Measurements from ENCODE around the gene CACYBP. TPM values are rescaled to one million over a fixed set of nuclear protein-coding genes. Genes with fewer than 3 reads are reported as not detected.

The CACYBP gene
- total and polyA plus RNA-seq, 2 of the 13 experiments (the other 11 are each of a cell fraction or from before 2014, with no cell fraction given) = 18.4 to 183 TPM

- TF ChIP-seq KDM3A (CRISPR knock-in tag; IDR thresholded peaks at IDR 0.05; ENCODE audit: low read depth) = no peak
Measured at GRCh38 chr1:175040324-175040879, 40.7 kb downstream of the CACYBP start (continued).

- intact Hi-C loops (cut with micrococcal nuclease; ENCODE audit: unreplicated experiment) (no loop called here), in situ Hi-C loops (cut with HindIII; ENCODE audit: extremely low pct_ligation_motif_present, low pct_unique_long_range_greater_than_20kb) (loop anchor here (5.0 kb wide), 1 partner anchor 75 kb away; no protein-coding TSS in a partner anchor)
- BruUV-seq (replicated peaks) = no TSS peak
- Histone ChIP-seq H3K27ac (ENCODE audit: extremely low read length, insufficient read depth, low read length) (no peak overlapping the region), H3K4me1 (ENCODE audit: insufficient read depth, low read length) (peaks cover 14% of the 10 kb centered on the region), H3K27me3 (ENCODE audit: control insufficient read depth in 1 of 2, insufficient read depth in 2 of 2, low read length in 2 of 2) (no peaks in the 10 kb centered on the region), H3K9ac (ENCODE audit: insufficient read depth, low read depth, low read length) (no peak overlapping the region), H3K4me2 (ENCODE audit: low read depth, low read length) (no peak overlapping the region), H2AFZ (ENCODE audit: low read length) (no peak overlapping the region), H3K4me3 (replicated peaks in 1 of 3; ENCODE audit: insufficient read depth in 1 of 3, low read depth in 2 of 3, low read length in 3 of 3) (no peak overlapping the region), H3K36me3 (replicated peaks in 1 of 2; ENCODE audit: control insufficient read depth in 1 of 2, insufficient read depth in 2 of 2, low read length in 2 of 2) (no peaks in the 10 kb centered on the region), H3K9me3 (ENCODE audit: low read length) (no peaks in the 10 kb centered on the region), H4K20me1 (ENCODE audit: insufficient read depth, low read length) (no peaks in the 10 kb centered on the region), H3K79me2 (ENCODE audit: insufficient read depth, low read length) (no peaks in the 10 kb centered on the region)
- ChIA-PET POLR2A (no interaction called here), CTCF (ENCODE audit: low intra/inter-chr PET ratio, low total read pairs) (no interaction called here)
- FAIRE-seq (no peak), DNase-seq (ENCODE audit: low spot score) (no peak), ATAC-seq (no peak)
- 30% methylated on average over 3 of the region's 3 CpGs for WGBS (ENCODE audit: low lambda C conversion rate)
- no peak for TF ChIP-seq ZNF547 (CRISPR knock-in tag; IDR thresholded peaks at IDR 0.05)
- no peak for TF ChIP-seq ZNF20 (CRISPR knock-in tag; IDR thresholded peaks at IDR 0.05)
- peak in 1 of 2 experiments; percentile 43; a peak in 1 of 4 replicates for TF ChIP-seq MAFK (conservative IDR thresholded peaks at IDR 0.05 in 1 of 2, IDR thresholded peaks at IDR 0.05 in 1 of 2; ENCODE audit: low read length in 2 of 2)
- no peak for TF ChIP-seq HCFC1 (IDR thresholded peaks at IDR 0.05; ENCODE audit: low read depth, low read length)
- TF ChIP-seq KDM5B (CRISPR knock-in tag; IDR thresholded peaks at IDR 0.05; ENCODE audit: borderline replicate concordance) = no peak
- TF ChIP-seq SP140L (CRISPR knock-in tag; IDR thresholded peaks at IDR 0.05; ENCODE audit: borderline replicate concordance) = no peak
- TF ChIP-seq SOX5 (CRISPR knock-in tag; IDR thresholded peaks at IDR 0.05; ENCODE audit: borderline replicate concordance) = no peak
- TF ChIP-seq WIZ (CRISPR knock-in tag; IDR thresholded peaks at IDR 0.05) = no peak
- no peak for TF ChIP-seq ZNF780A (CRISPR knock-in tag; IDR thresholded peaks at IDR 0.05)
- 0 out of 2 replicates have a peak, but pooled peaks have one; percentile 19 for TF ChIP-seq MAFF (IDR thresholded peaks at IDR 0.05; ENCODE audit: low read depth, low read length)
- TF ChIP-seq THAP8 (CRISPR knock-in tag; IDR thresholded peaks at IDR 0.05; ENCODE audit: borderline replicate concordance) = no peak
- no peak for TF ChIP-seq ZNF44 (CRISPR knock-in tag; IDR thresholded peaks at IDR 0.05)
- TF ChIP-seq CSRNP2 (CRISPR knock-in tag; conservative IDR thresholded peaks at IDR 0.05; ENCODE audit: low read depth) = no peak
- TF ChIP-seq YEATS4 (CRISPR knock-in tag; IDR thresholded peaks at IDR 0.05; ENCODE audit: borderline replicate concordance) = no peak
- TF ChIP-seq SRSF4 (IDR thresholded peaks at IDR 0.05; ENCODE audit: low read depth, low read length, poor library complexity, severe bottlenecking) = no peak
- no peak for TF ChIP-seq ELF1 (CRISPR knock-in tag; IDR thresholded peaks at IDR 0.05)
- no peak for TF ChIP-seq MLX (CRISPR knock-in tag; IDR thresholded peaks at IDR 0.05)
- TF ChIP-seq ZIK1 (CRISPR knock-in tag; IDR thresholded peaks at IDR 0.05; ENCODE audit: borderline replicate concordance, low read depth) = no peak
Measured at GRCh38 chr1:175042650-175043049, 42.9 kb downstream of the CACYBP start.

Measured in HepG2 (cell line).